A549 (cell line): Measurements from ENCODE around the gene SANBR. TPM values are rescaled to one million over a fixed set of nuclear protein-coding genes. Genes with fewer than 3 reads are reported as not detected.

Experiments
- ATAC-seq, 2 experiments: fragments of 200-7000 bp in 1 of 2; fragments of >200 bp in 1 of 2; cut with Nextera tagmentation in 1 of 2; cut with Tn5 transposase in 1 of 2; 3 replicates each; pipeline versions ENCODE4 v1.8.0 to v1.9.1; 2018 to 2020; ENCODE audit warnings: mild to moderate bottlenecking in 1 of 2, moderate library complexity in 1 of 2
- CTCF ChIA-PET: fragments of 300-600 bp; sonication (Branson Sonifier 250); formaldehyde crosslinking; extraction: SDS; loops from one replicate; lab custom pipeline; 2021; ENCODE audit warnings: antibody characterized with exemption, inconsistent platforms; lab: Yijun Ruan, JAX
- POLR2A ChIA-PET: fragments of 350-600 bp; formaldehyde crosslinking; extraction: SDS; loops from one replicate; lab custom pipeline; 2021; ENCODE audit warnings: antibody characterized with exemption, inconsistent platforms; lab: Yijun Ruan, JAX
- DNase-seq, 2 experiments: peaks; one replicate each; pipeline versions ENCODE4 v3.0.0 to v3.0.0-alpha.2; 2011 to 2016; ENCODE audit warnings: low read depth in 1 of 2, low spot score in 1 of 2
- FAIRE-seq: peaks from 2 replicates; lab custom pipeline; 2011; peaks lifted over from hg19 to GRCh38; lab: Jason Lieb, UNC
- H3K27ac ChIP-seq, 2 experiments: fragments of >200 bp; sonication (Bioruptor Twin); formaldehyde crosslinking; 3 replicates each; pipeline ENCODE4 v1.5.1; 2016 to 2017
- H3K4me1 ChIP-seq: fragments of >200 bp; sonication (Bioruptor Twin); formaldehyde crosslinking; 3 replicates; pipeline ENCODE4 v1.6.1; 2016
- H3K4me2 ChIP-seq: fragments of >200 bp; sonication (Bioruptor Twin); formaldehyde crosslinking; 3 replicates; pipeline ENCODE4 v1.6.1; 2016
- H3K4me3 ChIP-seq: fragments of >200 bp; sonication (Bioruptor Twin); formaldehyde crosslinking; 3 replicates; pipeline ENCODE4 v1.5.1; 2016
- H3K9me3 ChIP-seq: fragments of >200 bp; sonication (Bioruptor Twin); formaldehyde crosslinking; 3 replicates; pipeline ENCODE4 v1.6.1; 2016
- BHLHE40 ChIP-seq: IDR thresholded peaks from 2 replicates; pipeline ENCODE4 v1.6.1; 2012; ENCODE audit warnings: low read depth, low read length, inconsistent platforms
- CBX2 ChIP-seq: fragments of 200-600 bp; sonication (generic); IDR thresholded peaks from 2 replicates; pipeline ENCODE4 v1.6.1; 2016; ENCODE audit warnings: low read depth, mild to moderate bottlenecking, borderline replicate concordance
- CBX8 ChIP-seq: fragments of 200-600 bp; sonication (generic); IDR thresholded peaks from 2 replicates; pipeline ENCODE4 v1.6.1; 2016
- CHD2 ChIP-seq: fragments of 150-350 bp; IDR thresholded peaks from 2 replicates; pipeline ENCODE4 v1.6.1; 2014; ENCODE audit warnings: low read length; ENCODE audit not compliant: partially characterized antibody
- EP300 ChIP-seq, 2 experiments: fragments of >200 bp; sonication (Bioruptor Twin); formaldehyde crosslinking; IDR thresholded peaks; 2 replicates in 1 of 2; 3 replicates in 1 of 2; pipeline ENCODE4 v1.6.1; 2016 to 2017
- HDAC2 ChIP-seq: fragments of 200-600 bp; sonication (generic); IDR thresholded peaks from 2 replicates; pipeline ENCODE4 v1.6.1; 2016
- HES2 ChIP-seq: fragments of >200 bp; sonication (Bioruptor Twin); formaldehyde crosslinking; IDR thresholded peaks from 2 replicates; pipeline ENCODE4 v1.6.1; 2016
- HMGXB4 ChIP-seq: fragments of 250-450 bp; sonication (Bioruptor Pico); IDR thresholded peaks from 2 replicates; pipeline ENCODE4 v1.5.0; 2021; ENCODE audit warnings: mild to moderate bottlenecking, moderate library complexity, borderline replicate concordance
- HOXA7 ChIP-seq: fragments of 250-450 bp; sonication (Bioruptor Pico); IDR thresholded peaks from 2 replicates; pipeline ENCODE4 v1.5.0; 2020; ENCODE audit warnings: mild to moderate bottlenecking, moderate library complexity
- HOXB13 ChIP-seq: fragments of 250-450 bp; sonication (Bioruptor Pico); IDR thresholded peaks from 2 replicates; pipeline ENCODE4 v1.5.0; 2020; ENCODE audit warnings: low read depth, mild to moderate bottlenecking, moderate library complexity
- HOXB5 ChIP-seq: fragments of 250-450 bp; sonication (Bioruptor Pico); IDR thresholded peaks from 2 replicates; pipeline ENCODE4 v1.5.0; 2020; ENCODE audit warnings: mild to moderate bottlenecking, moderate library complexity
- JUN ChIP-seq, 2 experiments: fragments of >200 bp; sonication (Bioruptor Twin); formaldehyde crosslinking; IDR thresholded peaks; 2 replicates in 1 of 2; 3 replicates in 1 of 2; pipeline ENCODE4 v1.6.1; 2016 to 2017
- JUNB ChIP-seq: fragments of >200 bp; sonication (Bioruptor Twin); formaldehyde crosslinking; IDR thresholded peaks from 2 replicates; pipeline ENCODE4 v1.6.1; 2016
- KDM5A ChIP-seq: fragments of 200-600 bp; sonication (generic); IDR thresholded peaks from 2 replicates; pipeline ENCODE4 v1.6.1; 2016; ENCODE audit warnings: antibody characterized with exemption, mild to moderate bottlenecking
- MAZ ChIP-seq: fragments of 150-350 bp; IDR thresholded peaks from 2 replicates; pipeline ENCODE4 v1.6.1; 2014; ENCODE audit warnings: antibody characterized with exemption, low read depth, low read length, borderline replicate concordance
- MYC ChIP-seq: IDR thresholded peaks from 2 replicates; pipeline ENCODE4 v1.6.1; 2012; ENCODE audit warnings: mild to moderate bottlenecking, inconsistent platforms, low read length, improper control_type of control experiment, borderline replicate concordance
- NFE2L2 ChIP-seq: fragments of 150-350 bp; conservative IDR thresholded peaks from 2 replicates; pipeline ENCODE4 v1.6.1; 2014; ENCODE audit warnings: low read length
- NPAS2 ChIP-seq: fragments of 250-450 bp; sonication (Bioruptor Pico); IDR thresholded peaks from 2 replicates; pipeline ENCODE4 v1.8.0; 2022; ENCODE audit warnings: mild to moderate bottlenecking, moderate library complexity, borderline replicate concordance
- NR3C1 ChIP-seq: fragments of >200 bp; sonication (Bioruptor Twin); formaldehyde crosslinking; IDR thresholded peaks from 3 replicates; pipeline ENCODE4 v1.6.1; 2017
- PHF8 ChIP-seq: fragments of 200-600 bp; sonication (generic); IDR thresholded peaks from 2 replicates; pipeline ENCODE4 v1.6.1; 2016; ENCODE audit warnings: low read depth, mild to moderate bottlenecking, antibody characterized with exemption, moderate library complexity, borderline replicate concordance
- RAD21 ChIP-seq, 2 experiments: fragments of >200 bp in 1 of 2; sonication (Bioruptor Twin) in 1 of 2; formaldehyde crosslinking in 1 of 2; IDR thresholded peaks in 1 of 2; conservative IDR thresholded peaks in 1 of 2; 2 replicates in 1 of 2; 3 replicates in 1 of 2; pipeline ENCODE4 v1.6.1; 2012 to 2018; ENCODE audit warnings: inconsistent platforms in 1 of 2
- RARB ChIP-seq: fragments of 250-450 bp; sonication (Bioruptor Pico); IDR thresholded peaks from 2 replicates; pipeline ENCODE4 v1.8.0; 2021; ENCODE audit warnings: mild to moderate bottlenecking, moderate library complexity
- RFX5 ChIP-seq: fragments of 450-650 bp; IDR thresholded peaks from 2 replicates; pipeline ENCODE4 v1.7.1; 2014; ENCODE audit warnings: antibody characterized with exemption, mild to moderate bottlenecking, moderate library complexity
- RNF2 ChIP-seq: fragments of 200-600 bp; sonication (generic); IDR thresholded peaks from 2 replicates; pipeline ENCODE4 v1.6.1; 2016; ENCODE audit warnings: low read depth, mild to moderate bottlenecking, antibody characterized with exemption, moderate library complexity, borderline replicate concordance
- SMC3 ChIP-seq: fragments of >200 bp; sonication (Bioruptor Twin); formaldehyde crosslinking; IDR thresholded peaks from 3 replicates; pipeline ENCODE4 v1.6.1; 2018; ENCODE audit warnings: inconsistent platforms
- SREBF2 ChIP-seq: fragments of 450-650 bp; IDR thresholded peaks from 2 replicates; pipeline ENCODE4 v1.6.1; 2014; ENCODE audit warnings: mild to moderate bottlenecking, moderate library complexity
- TFCP2L1 ChIP-seq: fragments of 250-450 bp; sonication (Bioruptor Pico); IDR thresholded peaks from 2 replicates; pipeline ENCODE4 v1.5.0; 2021; ENCODE audit warnings: mild to moderate bottlenecking
- TP53 ChIP-seq: fragments of 250-450 bp; sonication (Bioruptor Pico); IDR thresholded peaks from 2 replicates; pipeline ENCODE4 v1.5.0; 2021; ENCODE audit warnings: mild to moderate bottlenecking, moderate library complexity
- USF2 ChIP-seq: fragments of 450-650 bp; IDR thresholded peaks from 2 replicates; pipeline ENCODE4 v1.6.1; 2014; ENCODE audit warnings: antibody characterized with exemption
- ZFP36 ChIP-seq: fragments of 450-650 bp; IDR thresholded peaks from 2 replicates; pipeline ENCODE4 v1.6.1; 2014; ENCODE audit warnings: borderline replicate concordance; ENCODE audit not compliant: partially characterized antibody
- ZNF302 ChIP-seq: fragments of 250-450 bp; sonication (Bioruptor Pico); IDR thresholded peaks from 2 replicates; pipeline ENCODE4 v1.9.0; 2021; ENCODE audit warnings: inconsistent platforms, mild to moderate bottlenecking, moderate library complexity
- WGBS: methylation state at CpG from one replicate; pipeline ENCODE4 v1.1.6; 2017; ENCODE audit errors: missing lambda C conversion rate; 5-methylcytosine and 5-hydroxymethylcytosine counted together
- polyA plus RNA-seq, 4 experiments: library from polyadenylated mRNA; depleted of rRNA in 3 of 4; stranded (reverse); fragments of >200 nt; fragmentation: RNase III in 1 of 4; extraction: RNeasy Plus Mini Kit Qiagen cat#74134 plus additional on column Dnase treatment in 1 of 4; gene quantifications; 2 replicates in 3 of 4; 3 replicates in 1 of 4; pipeline ENCODE4 v1.2.3, GENCODE V29; 2011 to 2017
- TF ChIP-seq, protein P1 (sequence below): IDR thresholded peaks from 2 replicates; pipeline ENCODE4 v1.6.1; 2012; ENCODE audit warnings: low read depth, borderline replicate concordance

The SANBR gene
- polyA plus RNA-seq, 2 of the 4 experiments (the other 2 are of a cell fraction), result 17.1 to 31.6 TPM

- Histone ChIP-seq H3K27ac (no peak overlapping the region), H3K4me3 (no peak overlapping the region)
- 84% methylated on average over 3 of the region's 3 CpGs for WGBS
- CTCF ChIA-PET, result no interaction called here
- TF ChIP-seq ZFP36 (no peak), CBX8 (no peak), HOXB13 (no peak), CHD2 (no peak), NFE2L2 (no peak)
- TF ChIP-seq, all 56 proteins: peak for 0
- Histone ChIP-seq H3K4me1 (no peaks in the 10 kb centered on the region), H3K4me2 (no peak overlapping the region), H3K9me3 (no peaks in the 10 kb centered on the region)
- ATAC-seq, result no peak
- no peak for FAIRE-seq
- POLR2A ChIA-PET, result no interaction called here
- DNase-seq, result no peak
These were observed 30.8 kb downstream of the SANBR start for GRCh38 chr2:61096438-61096837.

DNA sequence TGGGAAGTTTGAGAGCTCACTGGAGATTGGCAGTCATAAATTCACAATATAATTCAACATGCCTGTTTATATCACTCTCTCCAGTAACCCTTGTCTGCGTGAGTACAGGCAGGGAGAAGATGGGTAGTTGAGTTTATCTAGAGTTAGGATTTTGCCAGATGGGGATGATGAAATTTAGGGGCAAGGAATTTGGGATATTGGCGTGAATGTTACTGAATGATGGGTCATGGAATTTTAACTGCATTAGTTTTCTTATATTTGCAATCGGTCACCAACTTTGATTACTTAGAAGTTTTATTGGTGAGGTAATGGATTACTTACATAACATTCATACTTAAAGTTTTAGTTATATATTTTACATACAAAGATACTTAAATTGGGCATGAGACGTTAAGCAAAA lies 35.1 kb downstream of the SANBR start:
- no peak for ATAC-seq
- WGBS, result 88% methylated on average over 4 of the region's 4 CpGs
- Histone ChIP-seq H3K9me3 (no peaks in the 10 kb centered on the region), H3K4me3 (no peak overlapping the region), H3K4me1 (no peaks in the 10 kb centered on the region), H3K4me2 (no peak overlapping the region), H3K27ac (no peak overlapping the region)
- CTCF ChIA-PET, result interaction anchor here (0.6 to 1.5 kb wide), 2 partner anchors 14 to 42 kb away, joined by 3 read pairs; no protein-coding TSS in a partner anchor
- TF ChIP-seq NPAS2 (no peak), NFE2L2 (no peak), JUNB (no peak), HDAC2 (no peak), RFX5 (no peak), ZFP36 (no peak), BHLHE40 (no peak), HOXB13 (no peak), RARB (CRISPR knock-in tag) (no peak), RNF2 (no peak), NR3C1 (no peak), SMC3 (no peak), TFCP2L1 (no peak), ZNF302 (CRISPR knock-in tag) (no peak), MYC (no peak), CBX8 (no peak), TP53 (CRISPR knock-in tag) (no peak), HOXB5 (CRISPR knock-in tag) (no peak)
- POLR2A ChIA-PET, result no interaction called here
- no peak for DNase-seq
- FAIRE-seq, result no peak

DNA sequence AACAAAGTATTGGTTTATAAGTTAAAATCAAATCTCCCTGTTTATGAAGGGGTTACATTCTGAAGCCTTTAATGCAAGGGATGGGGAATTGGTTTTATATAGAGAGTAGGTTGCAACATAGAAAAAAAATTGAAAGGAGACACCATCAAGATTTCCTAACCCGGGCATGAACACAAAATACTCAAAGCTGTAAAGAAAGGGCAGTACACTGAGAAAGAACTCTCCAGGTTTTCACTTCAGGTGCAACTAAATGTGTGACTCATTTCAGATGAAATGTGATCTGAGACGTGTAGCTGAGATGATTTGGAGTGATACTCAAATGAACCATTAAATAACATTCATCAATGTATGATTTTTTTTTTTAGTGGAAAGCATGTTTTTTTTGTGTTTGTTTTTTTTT lies 43.6 kb downstream of the SANBR start:
- FAIRE-seq (no peak), ATAC-seq (no peak), DNase-seq (no peak)
- POLR2A ChIA-PET, result no interaction called here
- TF ChIP-seq PHF8 (no peak), CBX2 (no peak), HMGXB4 (CRISPR knock-in tag) (no peak), HES2 (no peak), HOXA7 (CRISPR knock-in tag) (no peak), JUNB (no peak), RNF2 (no peak), MAZ (no peak), ZNF302 (CRISPR knock-in tag) (no peak), HDAC2 (no peak), HOXB5 (CRISPR knock-in tag) (no peak), SREBF2 (no peak), KDM5A (no peak), RAD21 (conservative IDR thresholded peaks at IDR 0.05 in 1 of 2, IDR thresholded peaks at IDR 0.05 in 1 of 2) (no peak), TP53 (CRISPR knock-in tag) (no peak), JUN (IDR thresholded peaks at IDR 0.05) (no peak), USF2 (no peak), EP300 (IDR thresholded peaks at IDR 0.05) (no peak), ZFP36 (no peak)
- TF ChIP-seq, protein P1, sequence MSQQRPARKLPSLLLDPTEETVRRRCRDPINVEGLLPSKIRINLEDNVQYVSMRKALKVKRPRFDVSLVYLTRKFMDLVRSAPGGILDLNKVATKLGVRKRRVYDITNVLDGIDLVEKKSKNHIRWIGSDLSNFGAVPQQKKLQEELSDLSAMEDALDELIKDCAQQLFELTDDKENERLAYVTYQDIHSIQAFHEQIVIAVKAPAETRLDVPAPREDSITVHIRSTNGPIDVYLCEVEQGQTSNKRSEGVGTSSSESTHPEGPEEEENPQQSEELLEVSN, result no peak
- H3K27ac ChIP-seq, result no peak overlapping the region
- CTCF ChIA-PET, result no interaction called here
- H3K4me3 ChIP-seq, result no peak overlapping the region
- no peak overlapping the region for H3K4me2 ChIP-seq
- H3K4me1 ChIP-seq, result peaks cover 8% of the 10 kb centered on the region; the same call in 2 of the 3 replicates
- 62% methylated on average over 2 of the region's 2 CpGs for WGBS
- no peaks in the 10 kb centered on the region for H3K9me3 ChIP-seq
